DND-41 (cell line): ENCODE results near the gene OGT.

Experiments used
- EZH2 ChIP-seq: IDR thresholded peaks from 3 replicates; pipeline ENCODE4 v1.6.1; 2012; ENCODE audit warnings: borderline replicate concordance, low read depth, mild to moderate bottlenecking, moderate library complexity, low read length, inconsistent platforms; ENCODE audit not compliant: severe bottlenecking
- TF ChIP-seq, protein P1 (sequence below): IDR thresholded peaks from 2 replicates; pipeline ENCODE4 v1.5.1; 2012; ENCODE audit warnings: borderline replicate concordance, low read length, moderate library complexity, mild to moderate bottlenecking; ENCODE audit not compliant: poor library complexity, severe bottlenecking; ENCODE audit errors: extremely low read depth

DNA sequence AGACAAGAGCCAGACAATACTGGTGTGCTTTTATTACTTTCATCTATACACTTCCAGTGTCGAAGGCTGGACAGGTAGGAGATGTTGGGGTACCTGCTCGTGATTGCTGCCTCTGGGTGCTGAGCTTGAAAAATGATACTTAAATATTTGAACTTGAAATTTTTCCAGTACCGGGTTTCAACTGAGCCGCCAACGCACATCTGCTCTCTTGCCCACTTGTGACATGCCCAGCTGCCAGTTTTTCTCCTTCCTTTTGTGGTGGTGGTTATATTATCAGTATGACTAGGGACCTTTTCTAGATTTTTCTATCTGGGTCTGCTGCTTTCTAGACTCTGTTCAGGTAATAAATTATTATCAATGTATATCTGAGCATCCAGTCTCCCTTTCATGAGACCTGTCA, 3.4 kb downstream of the OGT start:
- TF ChIP-seq, protein P1, sequence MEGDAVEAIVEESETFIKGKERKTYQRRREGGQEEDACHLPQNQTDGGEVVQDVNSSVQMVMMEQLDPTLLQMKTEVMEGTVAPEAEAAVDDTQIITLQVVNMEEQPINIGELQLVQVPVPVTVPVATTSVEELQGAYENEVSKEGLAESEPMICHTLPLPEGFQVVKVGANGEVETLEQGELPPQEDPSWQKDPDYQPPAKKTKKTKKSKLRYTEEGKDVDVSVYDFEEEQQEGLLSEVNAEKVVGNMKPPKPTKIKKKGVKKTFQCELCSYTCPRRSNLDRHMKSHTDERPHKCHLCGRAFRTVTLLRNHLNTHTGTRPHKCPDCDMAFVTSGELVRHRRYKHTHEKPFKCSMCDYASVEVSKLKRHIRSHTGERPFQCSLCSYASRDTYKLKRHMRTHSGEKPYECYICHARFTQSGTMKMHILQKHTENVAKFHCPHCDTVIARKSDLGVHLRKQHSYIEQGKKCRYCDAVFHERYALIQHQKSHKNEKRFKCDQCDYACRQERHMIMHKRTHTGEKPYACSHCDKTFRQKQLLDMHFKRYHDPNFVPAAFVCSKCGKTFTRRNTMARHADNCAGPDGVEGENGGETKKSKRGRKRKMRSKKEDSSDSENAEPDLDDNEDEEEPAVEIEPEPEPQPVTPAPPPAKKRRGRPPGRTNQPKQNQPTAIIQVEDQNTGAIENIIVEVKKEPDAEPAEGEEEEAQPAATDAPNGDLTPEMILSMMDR: no peak
- no peak for TF ChIP-seq EZH2
